Peyer's patch (tissue), 4 donors: Measurements from ENCODE around the gene UGT1A3.

Experiments used
- POLR2A ChIP-seq, 2 donors: fragments of 450-650 bp; IDR thresholded peaks; one replicate each; pipeline ENCODE4 v1.5.1; 2017; ENCODE audit warnings: antibody characterized with exemption in 2 of 2, mild to moderate bottlenecking in 2 of 2, moderate library complexity in 2 of 2
- TF ChIP-seq, protein P1 (sequence below), 6 experiments: fragments of 450-650 bp in 4 of 6; fragments of 200-600 bp in 2 of 6; sonication (generic) in 1 of 6; IDR thresholded peaks; one replicate each; pipeline ENCODE4 v1.5.1; 2017 to 2019; ENCODE audit warnings: antibody characterized with exemption in 6 of 6, mild to moderate bottlenecking in 3 of 6, moderate library complexity in 1 of 6

DNA sequence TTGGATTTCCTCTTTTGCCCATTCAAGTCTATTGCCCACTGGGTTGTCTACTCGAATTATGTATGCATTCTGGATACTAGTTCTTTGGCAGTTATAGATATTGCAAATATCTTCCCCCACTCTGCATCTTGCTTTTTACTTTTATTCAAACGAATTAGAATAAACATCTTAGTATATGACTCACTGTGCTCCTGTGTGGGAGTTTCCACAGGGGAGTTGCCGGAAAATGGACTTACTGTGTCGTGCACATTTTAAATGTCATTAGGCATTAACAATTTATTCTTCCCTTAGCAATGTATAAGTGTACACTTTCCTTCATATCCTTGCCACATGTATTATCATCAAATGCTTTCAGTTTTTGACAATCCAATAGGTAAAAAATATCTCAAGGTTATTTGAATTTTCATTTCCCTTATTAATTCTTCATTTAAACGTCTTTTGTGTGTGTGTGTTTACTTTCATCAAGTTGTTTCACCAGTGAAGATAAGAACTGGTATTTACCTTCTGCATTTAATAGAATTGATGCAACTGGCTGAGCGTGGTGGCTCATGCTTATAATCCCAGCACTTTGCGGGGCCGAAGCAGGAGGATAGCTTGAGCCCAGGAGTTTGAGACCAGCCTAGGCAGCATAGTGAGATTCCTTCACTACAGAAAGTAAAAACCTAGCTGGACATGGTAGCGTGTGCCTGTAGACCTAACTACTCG lies 20.8 kb upstream of the UGT1A3 start:
- TF ChIP-seq, protein P1, sequence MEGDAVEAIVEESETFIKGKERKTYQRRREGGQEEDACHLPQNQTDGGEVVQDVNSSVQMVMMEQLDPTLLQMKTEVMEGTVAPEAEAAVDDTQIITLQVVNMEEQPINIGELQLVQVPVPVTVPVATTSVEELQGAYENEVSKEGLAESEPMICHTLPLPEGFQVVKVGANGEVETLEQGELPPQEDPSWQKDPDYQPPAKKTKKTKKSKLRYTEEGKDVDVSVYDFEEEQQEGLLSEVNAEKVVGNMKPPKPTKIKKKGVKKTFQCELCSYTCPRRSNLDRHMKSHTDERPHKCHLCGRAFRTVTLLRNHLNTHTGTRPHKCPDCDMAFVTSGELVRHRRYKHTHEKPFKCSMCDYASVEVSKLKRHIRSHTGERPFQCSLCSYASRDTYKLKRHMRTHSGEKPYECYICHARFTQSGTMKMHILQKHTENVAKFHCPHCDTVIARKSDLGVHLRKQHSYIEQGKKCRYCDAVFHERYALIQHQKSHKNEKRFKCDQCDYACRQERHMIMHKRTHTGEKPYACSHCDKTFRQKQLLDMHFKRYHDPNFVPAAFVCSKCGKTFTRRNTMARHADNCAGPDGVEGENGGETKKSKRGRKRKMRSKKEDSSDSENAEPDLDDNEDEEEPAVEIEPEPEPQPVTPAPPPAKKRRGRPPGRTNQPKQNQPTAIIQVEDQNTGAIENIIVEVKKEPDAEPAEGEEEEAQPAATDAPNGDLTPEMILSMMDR (IDR thresholded peaks at IDR 0.05) = no peak
- TF ChIP-seq POLR2A (IDR thresholded peaks at IDR 0.05) = no peak
